Prostate gland (tissue), 2 donors: ENCODE measurements around the gene SLC7A10. TPM values are rescaled to one million over a fixed set of nuclear protein-coding genes. Genes with fewer than 3 reads are reported as not detected.

Source experiments
- DNase-seq: peaks from one replicate; pipeline ENCODE4 v3.0.0-alpha.2; 2019; ENCODE audit warnings: low spot score
- H3K27ac ChIP-seq, 2 donors: fragments of 200-600 bp; sonication (generic); 2 replicates each; pipeline ENCODE4 v1.5.1; 2017 to 2019
- H3K27me3 ChIP-seq: fragments of 200-600 bp; sonication (generic); replicated peaks from 2 replicates; pipeline ENCODE4 v1.5.1; 2019; ENCODE audit not compliant: insufficient read depth
- H3K36me3 ChIP-seq, 2 donors: fragments of 200-600 bp; sonication (generic); 1 replicate in 1 of 2; 2 replicates in 1 of 2; pipeline versions ENCODE4 v1.5.1 to v1.8.1; 2017 to 2019
- H3K4me1 ChIP-seq: fragments of 200-600 bp; sonication (generic); replicated peaks from 2 replicates; pipeline ENCODE4 v1.5.1; 2019
- H3K4me3 ChIP-seq, 2 donors: fragments of 200-600 bp; sonication (generic); 2 replicates each; pipeline ENCODE4 v1.5.1; 2017 to 2019
- H3K9me3 ChIP-seq: fragments of 200-600 bp; sonication (generic); 2 replicates; pipeline ENCODE4 v1.5.1; 2017
- POLR2A ChIP-seq: fragments of 450-650 bp; IDR thresholded peaks from one replicate; pipeline ENCODE4 v1.6.1; 2016; ENCODE audit warnings: antibody characterized with exemption, mild to moderate bottlenecking
- POLR2AphosphoS5 ChIP-seq: sonication (generic); formaldehyde crosslinking; IDR thresholded peaks from one replicate; pipeline ENCODE4 v1.6.1; 2017; ENCODE audit warnings: antibody characterized with exemption
- WGBS: methylation state at CpG from one replicate; pipeline ENCODE4 v1.1.5; 2018; 5-methylcytosine and 5-hydroxymethylcytosine counted together
- intact Hi-C: fragments of 100-400 bp; cut with DNase I; formaldehyde crosslinking; loops from one replicate; pipeline ENCODE4 v1.14.2; 2022
- total RNA-seq, 2 donors: library from RNA; depleted of rRNA; stranded (reverse); fragments of >200 nt; gene quantifications; one replicate each; pipeline ENCODE4 v1.1.0, GENCODE V29; 2016
- TF ChIP-seq, protein P1 (sequence below), 4 experiments: fragments of 200-600 bp in 2 of 4; fragments of 450-650 bp in 2 of 4; sonication (generic) in 2 of 4; IDR thresholded peaks; 1 replicate in 3 of 4; 2 replicates in 1 of 4; pipeline ENCODE4 v1.5.1; 2016 to 2019; ENCODE audit warnings: antibody characterized with exemption in 4 of 4, mild to moderate bottlenecking in 2 of 4, moderate library complexity in 2 of 4

SLC7A10 gene
- total RNA-seq, 2 donors from 2014 or later: 3.5 TPM; not detected in 1

DNA sequence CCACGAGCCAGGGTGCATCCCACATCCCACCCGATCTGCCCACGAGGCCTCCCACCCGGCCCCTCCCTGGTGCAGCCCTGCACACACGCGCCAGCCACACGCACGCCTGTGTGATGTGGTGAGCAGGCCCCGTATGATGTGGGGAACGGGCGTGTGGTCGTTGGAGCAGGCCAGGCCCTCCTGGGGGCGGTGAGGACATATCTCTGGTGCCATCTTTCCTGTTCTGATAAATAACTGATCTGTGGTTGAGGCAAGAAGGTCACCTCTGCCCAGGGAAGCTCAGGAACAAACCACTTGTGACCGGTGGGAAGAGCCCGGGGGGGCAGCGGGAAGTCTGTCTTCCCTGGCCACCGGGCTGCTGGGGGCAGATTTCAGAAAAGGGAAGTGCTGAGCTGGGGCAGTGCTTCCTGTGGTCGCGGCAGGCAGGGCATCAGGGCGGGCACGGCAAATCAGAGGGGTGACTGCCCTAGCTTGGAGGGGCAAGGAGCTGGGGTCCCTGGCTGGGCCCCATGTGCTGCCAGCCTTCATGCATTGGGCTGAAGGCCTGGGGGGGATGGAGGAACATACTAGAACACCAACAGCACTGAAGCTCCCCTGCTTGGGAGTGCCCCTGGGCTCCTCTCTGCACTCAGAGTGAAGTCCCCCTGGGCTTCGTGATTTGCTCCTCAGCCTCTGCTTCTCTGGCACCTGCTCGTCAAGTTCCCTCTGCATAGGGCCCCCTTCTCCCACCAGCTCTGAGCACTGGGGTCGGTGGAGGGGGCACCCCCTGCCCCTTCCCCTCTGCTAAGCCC is 35.2 kb upstream of the SLC7A10 start:
- Histone ChIP-seq H3K27me3 (no peaks in the 10 kb centered on the region), H3K36me3 (no peaks in the 10 kb centered on the region), H3K4me3 (no peak overlapping the region), H3K9me3 (no peaks in the 10 kb centered on the region), H3K4me1 (no peaks in the 10 kb centered on the region), H3K27ac (no peak overlapping the region)
- intact Hi-C loops: no loop called here
- DNase-seq: no peak
- 75% methylated on average over 24 of the region's 24 CpGs for WGBS
- TF ChIP-seq POLR2A (no peak), POLR2AphosphoS5 (no peak)
- TF ChIP-seq, protein P1, sequence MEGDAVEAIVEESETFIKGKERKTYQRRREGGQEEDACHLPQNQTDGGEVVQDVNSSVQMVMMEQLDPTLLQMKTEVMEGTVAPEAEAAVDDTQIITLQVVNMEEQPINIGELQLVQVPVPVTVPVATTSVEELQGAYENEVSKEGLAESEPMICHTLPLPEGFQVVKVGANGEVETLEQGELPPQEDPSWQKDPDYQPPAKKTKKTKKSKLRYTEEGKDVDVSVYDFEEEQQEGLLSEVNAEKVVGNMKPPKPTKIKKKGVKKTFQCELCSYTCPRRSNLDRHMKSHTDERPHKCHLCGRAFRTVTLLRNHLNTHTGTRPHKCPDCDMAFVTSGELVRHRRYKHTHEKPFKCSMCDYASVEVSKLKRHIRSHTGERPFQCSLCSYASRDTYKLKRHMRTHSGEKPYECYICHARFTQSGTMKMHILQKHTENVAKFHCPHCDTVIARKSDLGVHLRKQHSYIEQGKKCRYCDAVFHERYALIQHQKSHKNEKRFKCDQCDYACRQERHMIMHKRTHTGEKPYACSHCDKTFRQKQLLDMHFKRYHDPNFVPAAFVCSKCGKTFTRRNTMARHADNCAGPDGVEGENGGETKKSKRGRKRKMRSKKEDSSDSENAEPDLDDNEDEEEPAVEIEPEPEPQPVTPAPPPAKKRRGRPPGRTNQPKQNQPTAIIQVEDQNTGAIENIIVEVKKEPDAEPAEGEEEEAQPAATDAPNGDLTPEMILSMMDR (IDR thresholded peaks at IDR 0.05): no peak

DNA sequence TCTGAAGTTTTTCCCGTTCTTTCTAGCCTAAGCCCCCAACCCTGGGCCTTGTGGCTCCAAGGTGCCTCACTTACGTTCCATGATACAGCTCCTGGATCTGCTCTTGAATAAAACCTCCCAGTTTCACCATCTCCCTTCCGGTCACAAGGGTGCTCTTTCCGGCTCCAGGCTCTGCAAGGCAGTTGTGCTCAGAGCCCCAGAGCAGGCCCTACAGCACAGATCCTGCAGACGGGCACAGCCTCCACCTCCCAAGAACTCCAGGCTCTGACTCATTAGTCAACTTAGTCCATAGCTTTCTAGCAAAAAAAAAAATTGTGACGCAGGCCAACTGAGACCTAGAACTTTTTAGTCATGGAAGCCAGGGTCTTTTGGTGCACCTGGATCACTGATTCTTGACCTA is 33.9 kb upstream of the SLC7A10 start:
- DNase-seq: no peak
- H3K27me3 ChIP-seq: no peaks in the 10 kb centered on the region
- no peak overlapping the region for H3K27ac ChIP-seq
- intact Hi-C loops: no loop called here
- WGBS: 87% methylated on average over 6 of the region's 6 CpGs
- no peaks in the 10 kb centered on the region for H3K9me3 ChIP-seq
- no peak overlapping the region for H3K4me3 ChIP-seq
- TF ChIP-seq POLR2A: no peak
- H3K36me3 ChIP-seq: no peaks in the 10 kb centered on the region
- H3K4me1 ChIP-seq: no peaks in the 10 kb centered on the region

DNA sequence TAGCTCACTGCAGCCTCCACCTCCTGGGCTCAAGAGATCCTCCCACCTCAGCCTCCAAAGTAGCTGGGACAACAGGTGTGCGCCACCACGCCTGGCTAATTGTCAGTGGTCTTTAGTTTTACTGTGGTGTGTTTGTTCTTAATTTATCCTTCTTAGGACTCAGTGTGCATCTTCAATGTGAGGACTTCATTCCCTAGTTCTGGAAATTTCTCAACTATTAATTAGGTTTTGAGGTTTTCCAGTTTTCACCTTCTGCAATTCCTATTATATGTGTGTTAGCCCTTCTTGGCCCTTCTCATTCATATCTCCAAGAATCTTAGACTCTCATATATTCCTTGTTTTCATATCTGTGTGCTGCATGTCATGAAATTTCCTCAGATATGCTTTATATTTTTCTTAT is 32.2 kb upstream of the SLC7A10 start:
- no peak for TF ChIP-seq POLR2AphosphoS5
- TF ChIP-seq POLR2A: no peak
- TF ChIP-seq, protein P1 (IDR thresholded peaks at IDR 0.05): no peak
- DNase-seq: no peak
- H3K27ac ChIP-seq: no peak overlapping the region
- intact Hi-C loops: no loop called here
- H3K36me3 ChIP-seq: no peaks in the 10 kb centered on the region
- 98% methylated on average over 2 of the region's 2 CpGs for WGBS
- H3K9me3 ChIP-seq: no peaks in the 10 kb centered on the region
- no peaks in the 10 kb centered on the region for H3K4me1 ChIP-seq
- H3K4me3 ChIP-seq: no peak overlapping the region
- H3K27me3 ChIP-seq: no peaks in the 10 kb centered on the region

DNA sequence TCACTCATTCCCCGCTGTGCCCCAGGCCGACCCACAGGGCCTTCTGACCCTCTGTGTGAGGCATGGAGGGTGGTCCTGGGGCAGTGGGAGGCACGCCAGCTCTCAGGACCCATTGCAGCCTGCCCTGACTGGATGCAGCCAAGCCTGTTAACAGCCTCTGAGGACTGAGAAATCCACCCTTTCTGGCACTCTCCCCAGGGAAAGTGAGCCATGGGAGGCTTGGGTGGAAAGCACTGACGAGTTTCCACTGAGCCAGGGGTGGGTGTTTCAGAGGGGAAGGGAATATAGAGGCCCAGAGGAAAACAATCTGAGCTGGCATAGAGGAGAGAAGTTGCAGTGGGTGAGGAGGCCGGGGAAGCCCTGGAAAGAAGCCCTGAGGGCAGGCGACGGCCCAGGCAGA is 30.6 kb upstream of the SLC7A10 start:
- Histone ChIP-seq H3K4me3 (no peak overlapping the region), H3K27me3 (no peaks in the 10 kb centered on the region), H3K9me3 (no peaks in the 10 kb centered on the region), H3K27ac (no peak overlapping the region), H3K4me1 (no peaks in the 10 kb centered on the region), H3K36me3 (no peaks in the 10 kb centered on the region)
- intact Hi-C loops: no loop called here
- TF ChIP-seq POLR2AphosphoS5: no peak
- TF ChIP-seq, protein P1 (IDR thresholded peaks at IDR 0.05): no peak
- no peak for TF ChIP-seq POLR2A
- 57% methylated on average over 7 of the region's 7 CpGs for WGBS
- DNase-seq: no peak

DNA sequence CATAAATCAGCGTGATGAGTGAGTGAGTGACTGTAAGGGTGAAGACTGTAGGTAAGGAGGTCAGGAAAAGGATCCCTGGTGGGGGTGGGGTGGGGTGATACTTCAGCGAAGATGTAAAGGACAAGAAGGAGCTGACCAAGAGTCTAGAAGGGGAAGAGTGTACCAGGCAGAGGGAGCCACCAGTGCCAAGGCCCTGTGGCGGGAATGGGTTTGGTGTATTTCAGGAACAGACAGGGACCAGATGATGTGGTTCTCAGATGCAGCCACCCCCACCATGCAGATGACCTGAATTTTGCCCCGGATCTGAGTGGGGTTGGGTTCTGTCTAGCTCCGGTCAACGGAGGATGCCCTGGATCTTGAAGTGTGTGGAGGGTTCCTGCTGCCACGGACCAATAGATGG is 30.1 kb upstream of the SLC7A10 start:
- H3K4me1 ChIP-seq: no peaks in the 10 kb centered on the region
- TF ChIP-seq POLR2AphosphoS5: no peak
- TF ChIP-seq, protein P1 (IDR thresholded peaks at IDR 0.05): no peak
- TF ChIP-seq POLR2A: no peak
- no peaks in the 10 kb centered on the region for H3K36me3 ChIP-seq
- 88% methylated on average over 7 of the region's 7 CpGs for WGBS
- no peak overlapping the region for H3K4me3 ChIP-seq
- no peaks in the 10 kb centered on the region for H3K9me3 ChIP-seq
- intact Hi-C loops: no loop called here
- DNase-seq: no peak
- H3K27ac ChIP-seq: no peak overlapping the region
- no peaks in the 10 kb centered on the region for H3K27me3 ChIP-seq
